Heart right ventricle (tissue), 16 donors: ENCODE data around the gene MIA3. TPM values are rescaled to one million over a fixed set of nuclear protein-coding genes. Genes with fewer than 3 reads are reported as not detected.
"Not testable (repeated sequence)": the region's sequence is repeated elsewhere in the genome, so short reads cannot be mapped to it uniquely, and the experiment has no call there.

Experiments
- ATAC-seq, 8 donors: fragments of 200-7000 bp; cut with Tn5 transposase; one replicate each; pipeline ENCODE4 v1.9.1; 2020; ENCODE audit warnings: mild to moderate bottlenecking in 8 of 8, moderate library complexity in 8 of 8, moderate number of reproducible peaks in 1 of 8
- DNase-seq, 2 donors: peaks; one replicate each; pipeline ENCODE4 v3.0.0-alpha.2; 2020
- H3K27ac ChIP-seq, 10 donors: fragments of 200-600 bp; sonication (generic) in 2 of 10; one replicate each; pipeline versions ENCODE4 v1.5.0 to v1.8.0; 2020 to 2022; ENCODE audit warnings: mild to moderate bottlenecking in 3 of 10
- H3K27me3 ChIP-seq, 7 donors: fragments of 200-600 bp; one replicate each; pipeline ENCODE4 v1.8.0; 2021 to 2022; ENCODE audit warnings: mild to moderate bottlenecking in 2 of 7
- H3K36me3 ChIP-seq, 9 donors: fragments of 200-600 bp; sonication (generic) in 1 of 9; one replicate each; pipeline versions ENCODE4 v1.5.0 to v1.8.0; 2020 to 2022; ENCODE audit warnings: mild to moderate bottlenecking in 2 of 9
- H3K4me1 ChIP-seq, 9 donors: fragments of 200-600 bp; sonication (generic) in 1 of 9; one replicate each; pipeline versions ENCODE4 v1.5.0 to v1.8.0; 2020 to 2022; ENCODE audit warnings: mild to moderate bottlenecking in 4 of 9
- H3K4me3 ChIP-seq, 10 donors: fragments of 200-600 bp; sonication (generic) in 2 of 10; one replicate each; pipeline versions ENCODE4 v1.5.0 to v1.8.0; 2020 to 2022; ENCODE audit warnings: mild to moderate bottlenecking in 7 of 10, moderate library complexity in 2 of 10
- H3K9me3 ChIP-seq, 11 donors: fragments of 200-600 bp in 10 of 11; sonication (generic) in 2 of 11; one replicate each; pipeline versions ENCODE4 v1.5.0 to v1.8.0; 2013 to 2022; ENCODE audit warnings: mild to moderate bottlenecking in 2 of 11, control low read depth in 1 of 11, moderate library complexity in 1 of 11
- CTCF ChIP-seq, 9 donors: fragments of 200-600 bp; sonication (generic) in 2 of 9; IDR thresholded peaks; one replicate each; pipeline versions ENCODE4 v1.5.0 to v1.8.0; 2021 to 2022; ENCODE audit warnings: antibody characterized with exemption in 9 of 9, mild to moderate bottlenecking in 5 of 9, moderate library complexity in 1 of 9
- WGBS, 2 donors: extraction: QIAGEN DNeasy Blood & Tissue Kit; methylation state at CpG; one replicate each; pipeline ENCODE4 v1.1.7; 2013; ENCODE audit warnings: inconsistent platforms in 1 of 2; 5-methylcytosine and 5-hydroxymethylcytosine counted together
- intact Hi-C, 10 donors: fragments of 100-400 bp; cut with DNase I; formaldehyde crosslinking; loops; one replicate each; pipeline versions ENCODE4 v1.11.1 to v1.14.2; 2022
- polyA plus RNA-seq, 2 donors: library from polyadenylated mRNA; stranded (reverse); fragments of 200-250 nt; gene quantifications; one replicate each; pipeline ENCODE4 v1.2.3, GENCODE V29; 2013
- total RNA-seq, 10 donors: library from RNA; stranded (reverse); fragmentation: NEBNext Ultra II Directional in 3 of 10; extraction: Animal tissue kit (Norgen Biotek cat#: 25700) in 3 of 10; gene quantifications; one replicate each; pipeline versions ENCODE4 v1.2.1 to v1.2.4, GENCODE V29; 2021 to 2023
- donor health status: Arrhythmogenic right ventricular cardiomyopathy.
- donor health status: ischemic (EF 13 %, LVEDD 7.1; RV severe dilation, severe dysfunction).
- donor health status: healthy with polysubstance abuse.
- donor health status: DM: no; HTN: yes; CAD: no.
- donor health status: DM: no; HTN: no; CAD: no.
- donor health status: ischemic (EF 25% LVEDD 6.9; RV normal size, moderate dysfunction).
- donor health status: ischemic (EF 25% LVEDD 5.7; RV mildly dilated, moderate dysfunction).
- donor health status: healthy.
- donor health status: DM: yes; HTN: yes; CAD: no.
- donor health status: Ischemic cardiomyopathy.
- donor health status: ischemic (EF 35%, LVEDD 5.7; RV mildly dilated, moderate dysfunction).
- donor health status: nonischemic (EF 11% LVEDD 7.7; RV severe dilation, severe dysfunction).
- donor health status: DM: yes; HTN: yes; CAD: no.
- donor health status: PGD.
- donor health status: ischemic (EF 29% LVEDD 5.4; RV normal size, mild dysfunction).
- donor health status: nonischemic (EF 23%, LVEDD 6.1; RV moderate dilation, normal function).

The MIA3 gene
- total and polyA plus RNA-seq, 12 donors, result 22.8 to 72.5 (median 56.5) TPM

- no peak for TF ChIP-seq CTCF (IDR thresholded peaks at IDR 0.05)
- intact Hi-C loops, result no loop called here
- Histone ChIP-seq H3K4me3 (no peak overlapping the region), H3K9me3 (no peaks in the 10 kb centered on the region), H3K27ac (no peak overlapping the region), H3K27me3 (no peaks in the 10 kb centered on the region), H3K4me1 (no peaks in the 10 kb centered on the region), H3K36me3 (no peaks in the 10 kb centered on the region)
- DNase-seq (no peak), ATAC-seq (no peak)
- 65 to 75% methylated on average over 1 of the region's 1 CpG for WGBS, 2 donors
Measured at GRCh38 chr1:222600281-222600680, 17.6 kb upstream of the MIA3 start.

GRCh38 chr1:222601257-222601656 lies 16.6 kb upstream of the MIA3 start:
- no peaks in the 10 kb centered on the region for H3K36me3 ChIP-seq
- intact Hi-C loops, result no loop called here
- H3K27ac ChIP-seq, result no peak overlapping the region
- DNase-seq (no peak), ATAC-seq (no peak)
- H3K4me3 ChIP-seq, result no peak overlapping the region
- TF ChIP-seq CTCF (IDR thresholded peaks at IDR 0.05), result no peak
- WGBS, 2 donors, result 51 to 65% methylated on average over 3 of the region's 3 CpGs
- H3K27me3 ChIP-seq, result no peaks in the 10 kb centered on the region
- no peaks in the 10 kb centered on the region for H3K4me1 ChIP-seq
- no peaks in the 10 kb centered on the region for H3K9me3 ChIP-seq

GRCh38 chr1:222606757-222607156 lies 11.1 kb upstream of the MIA3 start:
- no peaks in the 10 kb centered on the region for H3K27me3 ChIP-seq
- no peak for TF ChIP-seq CTCF (IDR thresholded peaks at IDR 0.05)
- H3K27ac ChIP-seq, result no peak overlapping the region
- WGBS, 2 donors, result 75 to 90% methylated on average over 1 of the region's 1 CpG
- H3K36me3 ChIP-seq, result no peaks in the 10 kb centered on the region
- no peaks in the 10 kb centered on the region for H3K9me3 ChIP-seq
- ATAC-seq, result no peak
- intact Hi-C loops, result no loop called here
- no peak overlapping the region for H3K4me3 ChIP-seq
- H3K4me1 ChIP-seq, result no peaks in the 10 kb centered on the region
- DNase-seq, result no peak

GRCh38 chr1:222609111-222609510 lies 8.8 kb upstream of the MIA3 start:
- H3K4me3 ChIP-seq, H3K27ac ChIP-seq, H3K9me3 ChIP-seq, intact Hi-C loops, ATAC-seq, H3K4me1 ChIP-seq, H3K36me3 ChIP-seq, DNase-seq: not testable (repeated sequence)
- 35 to 42% methylated on average over 1 of the region's 1 CpG for WGBS, 2 donors
- H3K27me3 ChIP-seq, result peaks cover 0 to 14% (median 0%) of the 10 kb centered on the region in 7 donors

- intact Hi-C loops, result no loop called here
- Histone ChIP-seq H3K4me1 (no peaks in the 10 kb centered on the region), H3K36me3 (no peaks in the 10 kb centered on the region), H3K27ac (no peak overlapping the region), H3K4me3 (no peak overlapping the region), H3K9me3 (no peaks in the 10 kb centered on the region), H3K27me3 (peaks cover 0 to 19% (median 0%) of the 10 kb centered on the region in 7 donors)
- WGBS, 2 donors, result 93 to 94% methylated on average over 2 of the region's 2 CpGs
- no peak for DNase-seq
- no peak for ATAC-seq
- no peak for TF ChIP-seq CTCF (IDR thresholded peaks at IDR 0.05)
Measured at GRCh38 chr1:222610728-222611127, 7.2 kb upstream of the MIA3 start.
